Endometrial microvascular endothelial cells (primary cell): ENCODE measurements around the gene NUDT1. TPM values are rescaled to one million over a fixed set of nuclear protein-coding genes. Genes with fewer than 3 reads are reported as not detected.

Experiments used
- in situ Hi-C: cut with HindIII; loops from 2 replicates; pipeline ENCODE4 v1.10.0; 2017; ENCODE audit warnings: low sequenced_read_pairs, low pct_unique_long_range_greater_than_20kb; ENCODE audit errors: inconsistent ontology term
- total RNA-seq: library from RNA; depleted of rRNA; stranded (reverse); fragments of >200 nt; gene quantifications from one replicate; pipeline ENCODE4 v1.2.3, GENCODE V29; 2015; ENCODE audit errors: inconsistent ontology term

Gene NUDT1
- 18.6 TPM for total RNA-seq

GRCh38 chr7:2241580-2242540 lies at the start of gene NUDT1, which contains the start of gene MRM2:
TSS of gene NUDT1 (plus strand) at chr7:2242226. CDS start at chr7:2244575, 2,349 bp downstream.
TSS of gene MRM2 (minus strand) at chr7:2242205. CDS start at chr7:2242169, 36 bp downstream.
- in situ Hi-C loops, result no loop called here

DNA sequence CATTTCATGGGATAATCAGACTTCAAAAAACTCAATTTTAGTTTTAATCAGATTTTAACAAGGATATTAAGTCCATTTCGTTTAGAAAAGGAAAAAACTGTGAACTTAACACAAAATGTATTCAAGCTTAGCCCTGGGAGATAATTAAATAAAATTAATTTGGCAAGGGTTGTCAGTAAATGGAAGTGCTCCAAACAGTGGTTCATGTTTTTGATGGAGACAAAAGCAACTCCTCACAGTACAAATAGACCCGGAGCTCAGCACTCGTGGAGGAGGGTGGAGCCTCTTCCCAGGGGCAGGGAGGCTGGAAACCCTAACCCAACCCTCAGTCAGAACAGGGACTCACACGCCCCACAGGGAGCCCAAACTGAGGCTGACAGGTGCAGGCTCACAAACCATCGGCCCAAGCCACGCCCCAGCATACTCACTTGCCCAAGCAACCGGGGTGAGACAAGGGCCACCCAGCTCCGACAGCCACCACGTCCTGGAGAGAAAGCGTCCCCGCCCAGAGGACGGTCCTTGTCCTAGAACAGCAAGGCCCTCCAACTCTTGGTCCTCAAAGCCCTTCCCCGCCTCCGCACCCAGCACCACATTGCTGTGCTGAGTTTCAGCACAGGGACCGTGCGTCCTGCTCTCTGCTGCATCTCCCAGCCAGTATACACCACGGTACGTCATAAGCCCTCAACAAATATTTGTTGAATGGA lies 49.0 kb upstream of the NUDT1 start:
- in situ Hi-C loops, result no loop called here

- in situ Hi-C loops, result no loop called here
Measured at GRCh38 chr7:2193575-2194305, 48.3 kb upstream of the NUDT1 start.

GRCh38 chr7:2195400-2196246 lies 46.4 kb upstream of the NUDT1 start:
- in situ Hi-C loops, result no loop called here

DNA sequence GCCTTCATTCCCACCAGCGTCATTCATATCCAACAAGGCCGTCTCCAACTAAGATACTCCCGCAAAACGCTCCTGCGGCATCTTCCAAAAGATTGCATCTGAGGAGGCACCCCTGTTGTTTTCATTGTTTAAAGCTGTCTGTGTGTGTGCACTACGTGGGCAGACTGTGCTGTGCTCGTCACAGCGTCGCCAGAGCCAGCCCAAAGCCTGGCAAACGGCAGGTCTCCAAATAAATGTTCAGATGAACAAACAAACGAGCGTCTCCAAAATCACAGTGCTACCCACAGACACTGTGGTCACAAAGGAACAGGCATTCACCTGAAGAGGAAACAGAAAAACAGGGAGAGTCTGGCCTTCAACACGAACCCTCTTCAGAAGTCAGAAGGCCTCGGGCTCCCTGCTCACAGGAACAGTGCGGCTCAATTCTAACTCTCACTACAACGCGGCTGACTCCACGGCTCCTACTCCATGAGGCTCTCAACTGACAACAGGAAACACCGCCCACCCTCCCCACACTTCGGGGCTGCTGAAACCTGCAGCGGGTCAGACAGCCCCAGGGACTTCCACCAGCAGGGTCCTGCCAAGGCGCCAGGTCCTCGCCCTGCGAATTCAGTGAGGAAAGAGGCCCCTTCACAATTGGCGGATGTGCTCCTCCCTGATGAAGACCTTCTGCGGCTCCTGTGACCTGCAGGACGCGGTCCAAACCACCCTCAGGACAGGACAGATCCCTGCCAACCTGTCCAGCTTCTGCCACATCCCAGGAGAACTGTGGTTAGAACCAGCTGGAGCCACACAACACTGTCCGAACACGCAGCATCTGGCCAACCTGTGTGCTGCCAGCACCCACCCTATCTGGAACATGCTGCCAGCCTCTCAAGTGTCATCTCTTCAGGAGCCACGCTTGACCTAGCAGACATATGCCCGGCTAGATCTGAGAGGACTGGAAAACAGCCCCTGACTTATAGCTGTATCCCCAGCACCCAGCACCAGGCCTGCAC lies 45.3 kb upstream of the NUDT1 start:
- in situ Hi-C loops, result no loop called here

- in situ Hi-C loops, result no loop called here
Measured at GRCh38 chr7:2197436-2198155, 44.4 kb upstream of the NUDT1 start.

- in situ Hi-C loops, result no loop called here
Measured at GRCh38 chr7:2198206-2198605, 43.8 kb upstream of the NUDT1 start.

DNA sequence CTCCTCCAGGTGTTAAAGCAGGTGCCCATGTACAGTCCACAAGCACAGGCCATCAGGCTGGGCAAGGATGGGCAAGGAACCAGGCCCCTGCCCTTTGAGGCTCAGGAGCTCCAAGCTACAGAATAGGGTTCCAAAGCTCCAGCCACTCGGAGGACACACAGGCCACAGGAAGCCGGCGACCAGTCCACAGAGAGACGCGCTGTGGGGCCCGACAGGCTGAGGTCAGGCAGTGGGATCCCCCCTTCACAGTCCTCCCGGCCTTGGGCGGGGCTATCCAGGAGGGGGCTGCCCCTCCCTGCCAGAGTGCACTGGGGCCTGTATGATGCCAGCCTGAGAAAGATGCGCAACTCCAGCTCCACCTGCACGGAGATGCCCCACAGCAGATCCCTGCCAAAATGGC lies 43.3 kb upstream of the NUDT1 start:
- in situ Hi-C loops, result no loop called here

DNA sequence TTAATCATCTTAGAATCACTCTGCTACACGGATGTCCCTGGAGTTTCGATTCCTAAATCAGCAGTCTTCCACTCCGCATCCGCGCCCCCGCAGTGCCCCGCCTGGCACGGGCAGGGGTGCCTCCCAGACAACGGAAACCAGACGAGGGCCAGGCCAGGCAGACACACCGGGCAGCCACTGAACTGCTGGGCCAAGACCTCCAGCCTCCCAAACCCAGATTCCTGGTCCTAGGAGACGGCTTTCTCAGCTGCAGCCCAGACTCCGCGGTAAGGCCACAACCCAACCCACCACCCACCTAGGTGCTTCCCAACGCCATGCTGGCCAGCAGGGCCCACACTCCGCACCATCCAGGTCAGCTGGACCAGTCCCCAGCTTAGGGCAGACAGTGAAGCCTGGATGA lies 42.5 kb upstream of the NUDT1 start:
- in situ Hi-C loops, result no loop called here

- in situ Hi-C loops, result no loop called here
Measured at GRCh38 chr7:2199956-2200583, 42.0 kb upstream of the NUDT1 start.

GRCh38 chr7:2200584-2200980 lies 41.4 kb upstream of the NUDT1 start:
- in situ Hi-C loops, result no loop called here

- in situ Hi-C loops, result no loop called here
Measured at GRCh38 chr7:2201128-2201527, 40.9 kb upstream of the NUDT1 start.

DNA sequence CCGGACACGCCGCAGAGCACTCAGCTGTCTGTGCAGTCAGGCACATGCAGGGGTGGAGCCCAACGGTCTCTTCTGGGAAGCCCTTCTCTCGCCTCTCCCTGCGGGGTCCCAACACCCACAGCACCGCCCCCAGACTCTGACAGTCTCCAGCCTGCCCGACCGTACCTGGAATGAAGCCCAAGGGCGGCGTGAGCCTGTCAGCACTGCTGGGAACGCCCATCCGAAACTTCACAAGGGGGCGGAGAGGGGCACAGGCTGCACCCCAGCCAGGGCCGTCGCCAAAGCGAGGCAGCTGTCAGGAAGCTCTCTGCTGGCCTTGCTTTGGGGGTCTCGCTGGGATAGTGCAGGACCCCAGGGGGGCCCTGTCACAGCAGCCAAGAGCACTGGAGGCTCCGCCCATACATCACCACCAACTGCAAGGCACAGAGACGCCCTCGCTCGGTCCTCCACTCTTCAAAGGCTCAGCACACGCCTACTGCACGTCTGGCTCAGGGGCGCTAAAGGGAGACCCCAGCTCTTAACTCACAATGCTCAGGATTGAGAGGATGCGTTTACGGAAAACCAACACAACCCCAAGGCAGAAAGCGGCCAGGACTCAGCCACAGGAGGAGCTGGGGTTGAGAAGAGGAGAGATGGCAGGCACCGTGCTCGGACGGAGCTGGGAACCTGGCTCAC lies 40.2 kb upstream of the NUDT1 start:
- in situ Hi-C loops, result no loop called here

DNA sequence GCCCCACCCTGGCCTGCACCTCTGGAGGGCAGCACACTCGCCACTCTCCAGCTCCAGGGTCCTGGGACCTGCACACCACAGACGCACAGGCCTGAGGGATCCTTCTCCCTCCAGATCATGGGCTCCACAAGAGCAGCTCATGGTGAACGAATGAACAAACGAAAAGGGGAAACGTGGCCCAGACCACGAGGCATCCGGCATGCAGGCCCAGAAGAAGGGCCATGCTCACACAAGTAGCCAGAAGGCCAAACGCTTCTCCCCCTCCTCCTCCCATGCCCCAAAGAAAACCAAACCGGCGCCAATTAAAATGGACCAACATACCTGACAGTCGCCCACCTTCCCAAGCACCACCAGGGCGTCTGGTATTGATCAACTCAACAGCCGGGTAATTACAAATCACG lies 39.7 kb upstream of the NUDT1 start:
- in situ Hi-C loops, result no loop called here

GRCh38 chr7:2202901-2203765 lies 38.9 kb upstream of the NUDT1 start:
- in situ Hi-C loops, result no loop called here
